K562 (cell line): Measurements from ENCODE around the gene SPEM1. TPM values are rescaled to one million over a fixed set of nuclear protein-coding genes. Genes with fewer than 3 reads are reported as not detected.
A peak's percentile ranks its signal among the peaks of the same experiment; 100 is the strongest.

Source experiments
- ATAC-seq: fragments of 200-7000 bp; cut with Tn5 transposase; 3 replicates; pipeline ENCODE4 v1.9.1; 2020; ENCODE audit warnings: moderate library complexity
- BruUV-seq: library from RNA; stranded (reverse); fragments of 400-500 nt; replicated peaks from 2 replicates; lab custom pipeline; 2021; lab: Mats Ljungman, UMichigan
- CTCF ChIA-PET: fragments of 300-600 bp; formaldehyde crosslinking; extraction: SDS; loops from one replicate; lab custom pipeline; 2021; ENCODE audit warnings: low intra/inter-chr PET ratio; lab: Yijun Ruan, JAX
- POLR2A ChIA-PET: fragments of 300-600, 350-650 bp; sonication (Branson Sonifier 250); formaldehyde crosslinking; extraction: SDS; loops from one replicate; lab custom pipeline; 2021; ENCODE audit warnings: antibody characterized with exemption, inconsistent platforms; lab: Yijun Ruan, JAX
- DNase-seq, 4 experiments: peaks; one replicate each; pipeline versions ENCODE4 v3.0.0 to v3.0.0-alpha.2; 2011 to 2018; ENCODE audit warnings: low spot score in 3 of 4, mixed read lengths in 3 of 4; ENCODE audit errors: extremely low read depth in 1 of 4
- FAIRE-seq: peaks from 2 replicates; lab custom pipeline; 2011; peaks lifted over from hg19 to GRCh38; lab: Jason Lieb, UNC
- H2AFZ ChIP-seq: 2 replicates; pipeline ENCODE4 v1.6.0; 2011; ENCODE audit warnings: low read depth, low read length, control low read depth, inconsistent platforms
- H3K27ac ChIP-seq: fragments of 200-600 bp; 3 replicates; pipeline ENCODE4 v1.8.0; 2011; ENCODE audit warnings: low read depth, mild to moderate bottlenecking, control low read depth, inconsistent platforms, low read length, moderate library complexity, mixed read lengths; ENCODE audit errors: extremely low read depth
- H3K27me3 ChIP-seq, 2 experiments: fragments of 300-600 bp in 1 of 2; 2 replicates in 1 of 2; 3 replicates in 1 of 2; pipeline versions ENCODE4 v1.6.0 to v1.8.0; 2011; ENCODE audit warnings: inconsistent platforms in 2 of 2, low read length in 2 of 2, mild to moderate bottlenecking in 1 of 2, mixed read lengths in 1 of 2, moderate library complexity in 1 of 2; ENCODE audit not compliant: control insufficient read depth in 2 of 2, insufficient read depth in 2 of 2
- H3K36me3 ChIP-seq: fragments of 300-600 bp; 3 replicates; pipeline ENCODE4 v1.8.0; 2011; ENCODE audit warnings: mild to moderate bottlenecking, low read length, inconsistent platforms; ENCODE audit not compliant: control insufficient read depth, insufficient read depth
- H3K4me1 ChIP-seq, 2 experiments: fragments of 200-600 bp in 1 of 2; replicated peaks in 1 of 2; 2 replicates in 1 of 2; 3 replicates in 1 of 2; pipeline versions ENCODE4 v1.5.1 to v1.8.0; 2011; ENCODE audit warnings: inconsistent platforms in 2 of 2, low read length in 2 of 2, mild to moderate bottlenecking in 1 of 2, mixed read lengths in 1 of 2, moderate library complexity in 1 of 2; ENCODE audit not compliant: control insufficient read depth in 2 of 2, insufficient read depth in 2 of 2
- H3K4me2 ChIP-seq: 2 replicates; pipeline ENCODE4 v1.6.1; 2011; ENCODE audit warnings: low read length, control low read depth, inconsistent platforms, mixed read lengths; ENCODE audit not compliant: insufficient read depth
- H3K4me3 ChIP-seq: fragments of 200-600 bp; sonication (generic), shearing (Covaris generic); 2 replicates; pipeline ENCODE4 v1.5.1; 2016; ENCODE audit warnings: control low read depth, inconsistent platforms
- H3K79me2 ChIP-seq: fragments of 200-600 bp; 3 replicates; pipeline ENCODE4 v1.8.0; 2011; ENCODE audit warnings: low read length, inconsistent platforms; ENCODE audit not compliant: control insufficient read depth, insufficient read depth
- H3K9ac ChIP-seq, 2 experiments: 2 replicates each; pipeline versions ENCODE4 v1.6.0 to v1.6.1; 2011; ENCODE audit warnings: low read depth in 2 of 2, low read length in 2 of 2, control low read depth in 1 of 2, inconsistent platforms in 1 of 2, mild to moderate bottlenecking in 1 of 2, mixed read lengths in 1 of 2; ENCODE audit not compliant: insufficient read depth in 1 of 2
- H3K9me1 ChIP-seq: one replicate; pipeline ENCODE4 v1.6.0; 2011; ENCODE audit warnings: inconsistent platforms, mild to moderate bottlenecking, low read length, moderate library complexity; ENCODE audit not compliant: control insufficient read depth, insufficient read depth
- H3K9me3 ChIP-seq: replicated peaks from 2 replicates; pipeline ENCODE4 v1.5.1; 2011; ENCODE audit warnings: low read depth, low read length, inconsistent platforms; ENCODE audit not compliant: control insufficient read depth, insufficient read depth
- H4K20me1 ChIP-seq: replicated peaks from 2 replicates; pipeline ENCODE4 v1.6.1; 2011; ENCODE audit warnings: low read length, inconsistent platforms, mixed read lengths; ENCODE audit not compliant: control insufficient read depth, insufficient read depth
- CBFA2T2 ChIP-seq: fragments of 450-650 bp; conservative IDR thresholded peaks from 2 replicates; pipeline ENCODE4 v1.6.1; 2017; ENCODE audit warnings: mild to moderate bottlenecking
- ESRRA ChIP-seq: fragments of 450-650 bp; IDR thresholded peaks from 2 replicates; pipeline ENCODE4 v1.6.1; 2014; ENCODE audit warnings: low read depth, mild to moderate bottlenecking, moderate library complexity, borderline replicate concordance
- GABPA ChIP-seq: fragments of 200-800 bp; sonication (Bioruptor generic); conservative IDR thresholded peaks from 2 replicates; pipeline ENCODE4 v1.6.1; 2016; ENCODE audit warnings: low read depth, missing genetic modification characterization, missing compliant biosample characterization
- KDM1A ChIP-seq, 2 experiments: fragments of 450-650 bp; IDR thresholded peaks; 2 replicates each; pipeline ENCODE4 v1.6.1; 2016; ENCODE audit warnings: mild to moderate bottlenecking in 2 of 2
- L3MBTL2 ChIP-seq: fragments of 450-650 bp; IDR thresholded peaks from 2 replicates; pipeline ENCODE4 v1.6.1; 2016; ENCODE audit warnings: mild to moderate bottlenecking, moderate library complexity
- NFIC ChIP-seq: fragments of 450-650 bp; IDR thresholded peaks from 2 replicates; pipeline ENCODE4 v1.6.1; 2017; ENCODE audit warnings: mild to moderate bottlenecking, inconsistent platforms
- PPARD ChIP-seq: fragments of 250-450 bp; sonication (Bioruptor Pico); IDR thresholded peaks from 2 replicates; pipeline ENCODE4 v1.8.0; 2022; ENCODE audit warnings: inconsistent platforms, mild to moderate bottlenecking, moderate library complexity
- SP1 ChIP-seq: sonication (generic); formaldehyde crosslinking; IDR thresholded peaks from 2 replicates; pipeline ENCODE4 v1.8.1; 2022; ENCODE audit warnings: mild to moderate bottlenecking, missing genetic modification reagents
- ZFX ChIP-seq: sonication (generic); formaldehyde crosslinking; IDR thresholded peaks from 2 replicates; pipeline ENCODE4 v1.8.0; 2022; ENCODE audit warnings: mild to moderate bottlenecking, missing genetic modification reagents, moderate library complexity
- WGBS: fragments of 100-300 bp; shearing (Covaris generic); methylation state at CpG from one replicate; pipeline ENCODE4 v1.1.6; 2016; ENCODE audit warnings: low coverage, mixed read lengths; ENCODE audit not compliant: insufficient coverage; ENCODE audit errors: missing lambda C conversion rate; 5-methylcytosine and 5-hydroxymethylcytosine counted together
- in situ Hi-C: fragments of 300-500 bp; cut with MboI; formaldehyde crosslinking; loops from 4 replicates; pipeline ENCODE4 v1.15.0; 2018; ENCODE audit warnings: inconsistent platforms, mixed read lengths
- intact Hi-C: fragments of 100-400 bp; cut with micrococcal nuclease; formaldehyde crosslinking; loops from 2 replicates; pipeline ENCODE4 v1.14.2; 2022
- polyA plus RNA-seq, 8 experiments: library from polyadenylated mRNA; depleted of rRNA in 4 of 8; stranded (reverse) in 5 of 8; unstranded in 3 of 8; fragments of >200 nt; fragmentation: Nextera tagmentation in 2 of 8; fragmentation: Illumina TruSeq in 1 of 8; extraction: Ambion mirVana in 2 of 8; extraction: Trizol in 1 of 8; gene quantifications; 2 replicates each; pipeline versions ENCODE4 v1.2.1 to v1.2.3, GENCODE V29; 2011 to 2014; ENCODE audit warnings: inconsistent platforms in 1 of 8, missing spikeins in 1 of 8
- total RNA-seq, 7 experiments: library from RNA; depleted of rRNA in 6 of 7; stranded (reverse); fragments of >200 nt in 6 of 7; fragmentation: Illumina TruSeq in 2 of 7; extraction: Trizol in 2 of 7; gene quantifications; 2 replicates each; pipeline versions ENCODE4 v1.2.1 to v1.2.3, GENCODE V29; 2011 to 2021; ENCODE audit warnings: low replicate concordance in 1 of 7
- TF ChIP-seq, protein P1 (sequence below), 3 experiments: fragments of 200-800 bp in 1 of 3; fragments of 250-450 bp in 1 of 3; fragments of 450-650 bp in 1 of 3; sonication (Bioruptor Pico) in 1 of 3; sonication (Bioruptor generic) in 1 of 3; formaldehyde crosslinking in 1 of 3; IDR thresholded peaks; 2 replicates each; pipeline versions ENCODE4 v1.6.1 to v1.8.0; 2016 to 2022; ENCODE audit warnings: mild to moderate bottlenecking in 2 of 3, missing genetic modification characterization in 2 of 3, missing compliant biosample characterization in 1 of 3, moderate library complexity in 1 of 3
- TF ChIP-seq, protein P2 (sequence below), 2 experiments: fragments of 200-800 bp in 1 of 2; sonication (Bioruptor generic) in 1 of 2; sonication (generic) in 1 of 2; formaldehyde crosslinking in 1 of 2; IDR thresholded peaks in 1 of 2; conservative IDR thresholded peaks in 1 of 2; 2 replicates each; pipeline versions ENCODE4 v1.5.0 to v1.6.1; 2016 to 2020; ENCODE audit warnings: missing compliant biosample characterization in 1 of 2, missing genetic modification characterization in 1 of 2, missing genetic modification reagents in 1 of 2

The SPEM1 gene
- total and polyA plus RNA-seq, 9 of the 15 experiments (the other 6 are each of a cell fraction or from before 2014, with no cell fraction given), result not detected

DNA sequence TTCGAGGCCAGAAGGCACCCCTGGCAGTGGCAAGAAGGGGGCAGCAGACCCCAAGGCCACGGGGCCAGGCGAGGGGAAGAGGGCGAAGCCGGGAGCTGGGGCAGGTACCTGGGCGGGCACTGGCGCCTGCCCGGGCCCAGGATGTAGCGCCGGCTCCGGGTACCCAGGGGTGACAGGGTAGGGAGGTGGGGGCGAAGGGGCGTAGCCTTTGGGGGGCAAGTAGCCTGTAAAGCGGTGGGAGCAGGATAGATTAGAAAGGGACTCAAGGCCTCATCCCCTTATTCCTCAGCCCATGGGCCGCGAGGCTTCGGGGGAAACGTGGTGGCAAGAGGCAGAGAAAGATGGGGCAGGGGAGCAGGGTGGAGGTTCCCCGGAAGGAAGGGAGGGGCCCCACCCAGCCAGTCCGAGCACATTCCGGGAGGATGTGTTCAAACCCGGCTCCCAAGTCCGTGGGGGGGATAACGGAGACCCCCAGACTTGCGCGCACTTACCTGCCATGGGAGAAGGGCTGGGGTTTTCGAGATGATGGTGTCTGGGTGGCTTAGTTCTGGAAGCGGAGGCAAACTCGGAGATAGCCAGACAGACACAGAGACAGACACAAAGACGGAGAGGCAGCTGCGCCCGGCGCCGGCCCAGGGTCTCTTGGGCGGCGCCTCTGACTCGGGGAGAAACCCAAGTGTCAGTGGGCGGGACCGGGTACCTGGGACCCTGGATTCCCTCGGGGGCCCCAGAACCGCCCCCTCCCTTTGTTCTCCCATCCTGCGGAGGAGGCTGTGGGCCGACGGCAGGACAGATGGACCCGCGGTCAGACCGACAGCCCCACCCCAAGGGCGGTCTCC lies 26.3 kb upstream of the SPEM1 start (continued):
- TF ChIP-seq, protein P1, sequence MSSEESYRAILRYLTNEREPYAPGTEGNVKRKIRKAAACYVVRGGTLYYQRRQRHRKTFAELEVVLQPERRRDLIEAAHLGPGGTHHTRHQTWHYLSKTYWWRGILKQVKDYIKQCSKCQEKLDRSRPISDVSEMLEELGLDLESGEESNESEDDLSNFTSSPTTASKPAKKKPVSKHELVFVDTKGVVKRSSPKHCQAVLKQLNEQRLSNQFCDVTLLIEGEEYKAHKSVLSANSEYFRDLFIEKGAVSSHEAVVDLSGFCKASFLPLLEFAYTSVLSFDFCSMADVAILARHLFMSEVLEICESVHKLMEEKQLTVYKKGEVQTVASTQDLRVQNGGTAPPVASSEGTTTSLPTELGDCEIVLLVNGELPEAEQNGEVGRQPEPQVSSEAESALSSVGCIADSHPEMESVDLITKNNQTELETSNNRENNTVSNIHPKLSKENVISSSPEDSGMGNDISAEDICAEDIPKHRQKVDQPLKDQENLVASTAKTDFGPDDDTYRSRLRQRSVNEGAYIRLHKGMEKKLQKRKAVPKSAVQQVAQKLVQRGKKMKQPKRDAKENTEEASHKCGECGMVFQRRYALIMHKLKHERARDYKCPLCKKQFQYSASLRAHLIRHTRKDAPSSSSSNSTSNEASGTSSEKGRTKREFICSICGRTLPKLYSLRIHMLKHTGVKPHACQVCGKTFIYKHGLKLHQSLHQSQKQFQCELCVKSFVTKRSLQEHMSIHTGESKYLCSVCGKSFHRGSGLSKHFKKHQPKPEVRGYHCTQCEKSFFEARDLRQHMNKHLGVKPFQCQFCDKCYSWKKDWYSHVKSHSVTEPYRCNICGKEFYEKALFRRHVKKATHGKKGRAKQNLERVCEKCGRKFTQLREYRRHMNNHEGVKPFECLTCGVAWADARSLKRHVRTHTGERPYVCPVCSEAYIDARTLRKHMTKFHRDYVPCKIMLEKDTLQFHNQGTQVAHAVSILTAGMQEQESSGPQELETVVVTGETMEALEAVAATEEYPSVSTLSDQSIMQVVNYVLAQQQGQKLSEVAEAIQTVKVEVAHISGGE (CRISPR knock-in tag; IDR thresholded peaks at IDR 0.05), result 0 out of 6 replicates have a peak, but pooled peaks of 1 of the 3 experiments have one; percentile 1
- no peak for TF ChIP-seq KDM1A (IDR thresholded peaks at IDR 0.05)

DNA sequence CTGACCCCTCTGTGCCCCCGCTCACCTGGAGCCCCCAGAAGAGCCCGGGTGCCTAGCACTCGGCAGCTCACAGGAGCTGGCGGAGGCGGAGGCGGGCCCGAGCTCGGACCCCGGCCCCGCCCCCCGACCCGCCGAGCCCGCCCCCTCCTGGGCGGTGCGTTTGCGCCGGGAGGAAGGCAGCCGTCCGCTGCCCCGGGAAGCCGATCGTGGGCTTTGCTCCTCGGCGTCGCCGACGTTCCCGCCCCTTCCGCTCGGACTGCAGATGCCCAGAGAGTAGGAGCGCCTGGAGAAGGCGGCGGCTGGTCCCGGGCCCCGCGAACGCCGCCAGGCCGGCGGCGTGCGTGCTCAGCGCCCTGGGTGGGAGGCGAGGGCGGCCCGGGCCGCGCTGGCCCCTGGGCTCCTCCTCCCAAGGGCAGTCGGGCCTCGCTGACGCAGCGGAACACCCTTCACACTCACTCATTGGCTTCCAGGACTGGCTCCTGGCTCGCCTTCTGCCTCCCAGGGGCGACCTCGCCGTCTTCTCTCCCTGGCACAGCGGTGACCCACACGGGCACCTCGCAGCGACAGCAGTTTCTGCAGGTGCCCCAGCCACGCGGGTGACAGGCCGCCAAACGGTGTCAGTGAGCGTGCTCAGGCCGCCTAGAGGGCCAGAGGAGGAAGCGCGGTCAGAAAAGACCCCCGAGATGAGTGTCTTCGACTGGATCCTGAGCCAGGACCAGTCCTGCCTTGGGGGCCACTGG lies 25.5 kb upstream of the SPEM1 start, which contains the start of gene PLSCR3:
Gene PLSCR3, minus strand, starts transcription at position 74 of the 740 bp plus-strand sequence. CDS start 415 bp downstream, outside the sequence.
- Histone ChIP-seq H3K4me1 (peaks cover 3 to 24% of the 10 kb centered on the region in 2 experiments; a peak in 4 of 5 replicates), H3K4me2 (peak within 1 kb of the TSS; percentile 74), H3K9me1 (no peaks in the 10 kb centered on the region), H3K79me2 (no peaks in the 10 kb centered on the region), H3K9ac (peak within 1 kb of the TSS; percentile 75 to 97), H3K27ac (peak within 1 kb of the TSS; percentile 79), H3K4me3 (peak within 1 kb of the TSS; percentile 68), H2AFZ (peak within 1 kb of the TSS; percentile 84), H4K20me1 (no peaks in the 10 kb centered on the region), H3K9me3 (no peaks in the 10 kb centered on the region), H3K27me3 (no peaks in the 10 kb centered on the region), H3K36me3 (no peaks in the 10 kb centered on the region)
- ChIA-PET POLR2A (interaction anchor here (0.6 kb wide), 2 partner anchors 52 to 91 kb away, joined by 3 to 4 read pairs; no protein-coding TSS in a partner anchor), CTCF (interaction anchor here (0.6 kb wide), 1 partner anchor 98 kb away, joined by 3 read pairs; no protein-coding TSS in a partner anchor)
- DNase-seq (peak; percentile 84 to 91 (median 88)), FAIRE-seq (peak; percentile 77), ATAC-seq (peak; percentile 97)
- intact Hi-C loops (no loop called here), in situ Hi-C loops (no loop called here)
- WGBS, result 2% methylated on average over 11 of the region's 71 CpGs
- BruUV-seq, result TSS peak; percentile 78
- TF ChIP-seq NFIC (0 out of 2 replicates have a peak, but pooled peaks have one; percentile 4), L3MBTL2 (peak; percentile 93), ESRRA (0 out of 2 replicates have a peak, but pooled peaks have one; percentile 29), GABPA (peak; percentile 62), ZFX (CRISPR knock-in tag) (peak; percentile 67), CBFA2T2 (no peak), SP1 (CRISPR knock-in tag) (no peak; the same call in 1 of the 2 replicates), PPARD (CRISPR knock-in tag) (no peak)
- TF ChIP-seq, protein P2, sequence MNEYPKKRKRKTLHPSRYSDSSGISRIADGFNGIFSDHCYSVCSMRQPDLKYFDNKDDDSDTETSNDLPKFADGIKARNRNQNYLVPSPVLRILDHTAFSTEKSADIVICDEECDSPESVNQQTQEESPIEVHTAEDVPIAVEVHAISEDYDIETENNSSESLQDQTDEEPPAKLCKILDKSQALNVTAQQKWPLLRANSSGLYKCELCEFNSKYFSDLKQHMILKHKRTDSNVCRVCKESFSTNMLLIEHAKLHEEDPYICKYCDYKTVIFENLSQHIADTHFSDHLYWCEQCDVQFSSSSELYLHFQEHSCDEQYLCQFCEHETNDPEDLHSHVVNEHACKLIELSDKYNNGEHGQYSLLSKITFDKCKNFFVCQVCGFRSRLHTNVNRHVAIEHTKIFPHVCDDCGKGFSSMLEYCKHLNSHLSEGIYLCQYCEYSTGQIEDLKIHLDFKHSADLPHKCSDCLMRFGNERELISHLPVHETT (CRISPR knock-in tag; conservative IDR thresholded peaks at IDR 0.05 in 1 of 2, IDR thresholded peaks at IDR 0.05 in 1 of 2), result peak in 1 of 2 experiments; percentile 67; a peak in 1 of 4 replicates
